Vagina (tissue), 2 donors: ENCODE measurements around the gene GDA.

Experiments
- CTCF ChIP-seq, 3 experiments: fragments of 450-650 bp in 2 of 3; fragments of 200-600 bp in 1 of 3; sonication (generic) in 1 of 3; IDR thresholded peaks; one replicate each; pipeline ENCODE4 v1.5.1; 2017 to 2019; ENCODE audit warnings: antibody characterized with exemption in 3 of 3, mild to moderate bottlenecking in 2 of 3, moderate library complexity in 2 of 3
- POLR2A ChIP-seq, 2 donors: fragments of 450-650 bp; IDR thresholded peaks; one replicate each; pipeline ENCODE4 v1.6.1; 2017; ENCODE audit warnings: antibody characterized with exemption in 2 of 2, mild to moderate bottlenecking in 2 of 2, moderate library complexity in 2 of 2
- POLR2AphosphoS5 ChIP-seq, 2 donors: sonication (generic); formaldehyde crosslinking; IDR thresholded peaks; one replicate each; pipeline ENCODE4 v1.9.0; 2017; ENCODE audit warnings: antibody characterized with exemption in 2 of 2, mild to moderate bottlenecking in 2 of 2, low read depth in 1 of 2; ENCODE audit not compliant: insufficient read depth in 1 of 2

GRCh38 chr9:72256931-72257330 lies 107.7 kb downstream of the GDA start:
- TF ChIP-seq CTCF (IDR thresholded peaks at IDR 0.05) (no peak), POLR2A (IDR thresholded peaks at IDR 0.05) (no peak), POLR2AphosphoS5 (IDR thresholded peaks at IDR 0.05; ENCODE audit: insufficient read depth in 1 of 2, low read depth in 1 of 2) (no peak)
